ENCODE measurements around the gene ERC1. TPM values are rescaled to one million over a fixed set of nuclear protein-coding genes. Genes with fewer than 3 reads are reported as not detected.

Gene ERC1
- total and polyA plus RNA-seq, 2 experiments from 2014 or later: 18.4 to 29.7 TPM

DNA sequence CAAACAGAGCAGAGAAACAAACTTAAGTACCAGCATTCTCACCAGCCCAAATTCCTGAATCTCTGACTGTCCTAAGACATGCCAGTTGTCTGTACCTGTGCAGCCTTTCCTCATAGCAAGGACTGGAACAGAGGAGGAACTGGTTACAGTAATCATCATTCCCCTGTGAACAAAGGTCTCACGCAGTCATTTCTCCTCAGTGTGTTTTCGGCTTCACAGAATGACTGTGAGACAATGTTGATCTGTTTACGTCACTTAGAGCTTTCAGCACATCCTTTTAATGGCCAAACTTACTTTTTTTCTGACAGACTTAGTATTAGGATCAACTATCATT is 434.3 kb downstream of the ERC1 start:
- Histone ChIP-seq H3K79me2 (no peaks in the 10 kb centered on the region), H3K4me2 (no peak overlapping the region), H4K20me1 (ENCODE audit: insufficient read depth, poor library complexity, severe bottlenecking) (no peaks in the 10 kb centered on the region), H3K36me3 (replicated peaks; ENCODE audit: insufficient read depth, low read depth) (no peaks in the 10 kb centered on the region), H3K4me1 (ENCODE audit: insufficient read depth) (peaks cover 10% of the 10 kb centered on the region), H3K27ac (no peak overlapping the region), H2AFZ (no peak overlapping the region), H3K9me2 (replicated peaks; ENCODE audit: insufficient read depth) (no peaks in the 10 kb centered on the region), H3K4me3 (no peak overlapping the region), H3K9me3 (ENCODE audit: low read depth) (peaks cover 8% of the 10 kb centered on the region), H3K27me3 (no peaks in the 10 kb centered on the region)
- 93% methylated on average over 3 of the region's 3 CpGs for WGBS (ENCODE audit: low lambda C conversion rate, missing lambda C conversion rate)
- DNase-seq (ENCODE audit: low spot score): no peak
- TF ChIP-seq EZH2phosphoT487 (IDR thresholded peaks at IDR 0.05; ENCODE audit: low read depth, severe bottlenecking, unreplicated experiment) (no peak), EZH2 (IDR thresholded peaks at IDR 0.05; ENCODE audit: borderline replicate concordance) (no peak)
- TF ChIP-seq, protein P1, sequence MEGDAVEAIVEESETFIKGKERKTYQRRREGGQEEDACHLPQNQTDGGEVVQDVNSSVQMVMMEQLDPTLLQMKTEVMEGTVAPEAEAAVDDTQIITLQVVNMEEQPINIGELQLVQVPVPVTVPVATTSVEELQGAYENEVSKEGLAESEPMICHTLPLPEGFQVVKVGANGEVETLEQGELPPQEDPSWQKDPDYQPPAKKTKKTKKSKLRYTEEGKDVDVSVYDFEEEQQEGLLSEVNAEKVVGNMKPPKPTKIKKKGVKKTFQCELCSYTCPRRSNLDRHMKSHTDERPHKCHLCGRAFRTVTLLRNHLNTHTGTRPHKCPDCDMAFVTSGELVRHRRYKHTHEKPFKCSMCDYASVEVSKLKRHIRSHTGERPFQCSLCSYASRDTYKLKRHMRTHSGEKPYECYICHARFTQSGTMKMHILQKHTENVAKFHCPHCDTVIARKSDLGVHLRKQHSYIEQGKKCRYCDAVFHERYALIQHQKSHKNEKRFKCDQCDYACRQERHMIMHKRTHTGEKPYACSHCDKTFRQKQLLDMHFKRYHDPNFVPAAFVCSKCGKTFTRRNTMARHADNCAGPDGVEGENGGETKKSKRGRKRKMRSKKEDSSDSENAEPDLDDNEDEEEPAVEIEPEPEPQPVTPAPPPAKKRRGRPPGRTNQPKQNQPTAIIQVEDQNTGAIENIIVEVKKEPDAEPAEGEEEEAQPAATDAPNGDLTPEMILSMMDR (IDR thresholded peaks at IDR 0.05; ENCODE audit: poor library complexity): no peak

DNA sequence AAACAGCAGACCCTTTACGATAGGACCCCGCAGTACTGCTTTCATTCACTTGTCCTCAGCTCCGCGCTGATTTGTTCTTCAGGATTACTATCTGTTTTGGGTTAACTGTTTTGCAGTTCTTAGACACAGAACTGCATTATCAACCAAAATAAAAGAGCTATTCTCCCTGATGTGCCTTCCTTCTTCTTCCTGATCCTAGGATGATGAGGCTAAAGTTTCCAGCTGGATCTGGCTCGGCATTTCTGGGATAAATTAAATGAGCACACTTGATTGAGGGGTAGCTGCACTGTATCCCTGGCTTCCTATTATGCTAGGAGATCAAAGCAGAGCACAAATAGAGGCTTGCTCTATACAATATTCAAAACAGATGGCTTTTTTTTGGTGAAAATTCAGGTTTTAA is 437.6 kb downstream of the ERC1 start:
- Histone ChIP-seq H2AFZ (no peak overlapping the region), H3K9me3 (ENCODE audit: low read depth) (no peaks in the 10 kb centered on the region), H3K9me2 (replicated peaks; ENCODE audit: insufficient read depth) (no peaks in the 10 kb centered on the region), H3K4me2 (no peak overlapping the region), H3K4me3 (no peak overlapping the region), H3K36me3 (replicated peaks; ENCODE audit: insufficient read depth, low read depth) (no peaks in the 10 kb centered on the region), H3K79me2 (no peaks in the 10 kb centered on the region), H3K4me1 (ENCODE audit: insufficient read depth) (peaks cover 10% of the 10 kb centered on the region), H3K27ac (no peak overlapping the region), H3K27me3 (no peaks in the 10 kb centered on the region), H4K20me1 (ENCODE audit: insufficient read depth, poor library complexity, severe bottlenecking) (no peaks in the 10 kb centered on the region)
- WGBS (ENCODE audit: low lambda C conversion rate, missing lambda C conversion rate): 66% methylated on average over 5 of the region's 5 CpGs
- DNase-seq (ENCODE audit: low spot score): no peak
- no peak for TF ChIP-seq EZH2 (IDR thresholded peaks at IDR 0.05; ENCODE audit: borderline replicate concordance)

DNA sequence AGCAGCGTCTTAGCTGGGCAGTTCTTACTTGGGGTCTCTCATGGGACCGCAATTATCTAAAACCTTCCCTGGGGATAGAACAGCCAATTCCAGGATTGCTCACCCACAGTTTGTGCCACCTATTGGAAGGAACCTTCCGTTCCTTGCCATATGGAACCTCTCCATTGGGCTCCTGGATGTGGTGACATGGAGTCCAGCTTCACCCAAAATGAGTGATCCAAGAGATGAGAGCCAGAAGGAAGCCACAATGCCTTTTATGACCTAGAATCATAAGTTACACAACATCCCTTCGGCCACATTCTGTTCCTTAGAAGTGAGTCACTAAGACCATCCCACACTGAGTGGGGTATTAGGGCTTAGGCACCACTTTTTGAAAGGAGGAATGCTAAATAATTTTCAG is 439.0 kb downstream of the ERC1 start:
- WGBS (ENCODE audit: low lambda C conversion rate, missing lambda C conversion rate): 93% methylated on average over 4 of the region's 4 CpGs
- TF ChIP-seq EZH2 (IDR thresholded peaks at IDR 0.05; ENCODE audit: borderline replicate concordance): no peak
- TF ChIP-seq, protein P1 (IDR thresholded peaks at IDR 0.05; ENCODE audit: poor library complexity): no peak
- TF ChIP-seq EZH2phosphoT487 (IDR thresholded peaks at IDR 0.05; ENCODE audit: low read depth, severe bottlenecking, unreplicated experiment): no peak

DNA sequence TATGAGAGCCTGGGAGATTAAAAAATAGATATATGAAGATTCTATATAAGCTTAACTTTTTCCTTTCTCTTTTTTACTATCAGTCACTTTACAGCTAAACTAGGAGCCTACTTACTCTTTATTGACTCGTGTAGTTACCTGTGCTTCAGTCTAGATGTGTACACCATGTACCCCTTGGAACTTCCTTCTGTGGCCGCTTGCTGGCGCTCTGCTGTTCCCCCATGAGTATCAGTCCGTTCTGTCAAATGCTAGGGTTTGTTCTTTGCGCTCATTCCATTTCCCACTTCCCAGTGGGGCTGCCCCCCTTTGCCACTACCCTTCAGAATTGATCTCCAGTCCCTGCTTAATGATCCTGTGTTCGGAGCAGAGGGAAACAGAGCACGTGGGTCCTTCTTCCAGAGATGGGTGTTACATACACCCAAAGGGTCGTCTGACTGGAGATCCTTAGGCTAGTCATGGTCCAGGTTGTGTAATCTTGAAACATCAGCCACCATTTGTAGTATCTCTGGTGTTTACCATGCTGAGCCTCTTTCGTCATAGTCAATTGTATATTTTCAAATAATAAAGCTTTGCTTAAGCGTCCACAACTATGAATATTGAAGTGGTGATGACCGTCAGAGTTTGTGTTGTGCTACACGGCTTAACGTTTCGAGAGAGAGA is 443.4 kb downstream of the ERC1 start:
- WGBS (ENCODE audit: low lambda C conversion rate, missing lambda C conversion rate): 91% methylated on average over 14 of the region's 14 CpGs

More for the DNA sequence above, 439.0 kb downstream of the ERC1 start:
- H4K20me1 ChIP-seq (ENCODE audit: insufficient read depth, poor library complexity, severe bottlenecking): no peaks in the 10 kb centered on the region
- no peak overlapping the region for H3K4me2 ChIP-seq
- no peaks in the 10 kb centered on the region for H3K36me3 ChIP-seq (replicated peaks; ENCODE audit: insufficient read depth, low read depth)
- H3K9me2 ChIP-seq (replicated peaks; ENCODE audit: insufficient read depth): no peaks in the 10 kb centered on the region
- no peaks in the 10 kb centered on the region for H3K9me3 ChIP-seq (ENCODE audit: low read depth)
- H3K4me1 ChIP-seq (ENCODE audit: insufficient read depth): peaks cover 3% of the 10 kb centered on the region
- no peak overlapping the region for H3K27ac ChIP-seq
- no peak for DNase-seq (ENCODE audit: low spot score)
- H3K27me3 ChIP-seq: no peaks in the 10 kb centered on the region
- no peak overlapping the region for H3K4me3 ChIP-seq
- H2AFZ ChIP-seq: no peak overlapping the region
- no peaks in the 10 kb centered on the region for H3K79me2 ChIP-seq

More for the DNA sequence above, 443.4 kb downstream of the ERC1 start:
- no peaks in the 10 kb centered on the region for H3K79me2 ChIP-seq
- H3K9me3 ChIP-seq (ENCODE audit: low read depth): no peaks in the 10 kb centered on the region
- no peaks in the 10 kb centered on the region for H4K20me1 ChIP-seq (ENCODE audit: insufficient read depth, poor library complexity, severe bottlenecking)
- TF ChIP-seq EZH2 (IDR thresholded peaks at IDR 0.05; ENCODE audit: borderline replicate concordance) (no peak), EZH2phosphoT487 (IDR thresholded peaks at IDR 0.05; ENCODE audit: low read depth, severe bottlenecking, unreplicated experiment) (no peak)
- TF ChIP-seq, protein P1 (IDR thresholded peaks at IDR 0.05; ENCODE audit: poor library complexity): no peak
- no peak overlapping the region for H3K4me3 ChIP-seq
- H3K4me1 ChIP-seq (ENCODE audit: insufficient read depth): no peaks in the 10 kb centered on the region
- no peak overlapping the region for H3K4me2 ChIP-seq
- no peaks in the 10 kb centered on the region for H3K9me2 ChIP-seq (replicated peaks; ENCODE audit: insufficient read depth)
- DNase-seq (ENCODE audit: low spot score): no peak
- H3K27ac ChIP-seq: no peak overlapping the region
- no peaks in the 10 kb centered on the region for H3K36me3 ChIP-seq (replicated peaks; ENCODE audit: insufficient read depth, low read depth)
- H3K27me3 ChIP-seq: no peaks in the 10 kb centered on the region
- no peak overlapping the region for H2AFZ ChIP-seq

All from hepatocyte (in vitro differentiated cells).